A673 (cell line): Measurements from ENCODE around the gene FBXL19.

ENCODE experiments used
- CTCF ChIP-seq: fragments of 300-800, 200-600 bp; sonication (generic); conservative IDR thresholded peaks from 2 replicates; pipeline ENCODE4 v1.5.1; 2017; ENCODE audit warnings: low read depth, mild to moderate bottlenecking, antibody characterized with exemption, low read length, moderate library complexity, mixed read lengths
- EZH2 ChIP-seq: fragments of 200-600 bp; sonication (generic); IDR thresholded peaks from 2 replicates; pipeline ENCODE4 v1.6.1; 2017; ENCODE audit warnings: borderline replicate concordance, low read depth, mild to moderate bottlenecking, mixed read lengths, antibody characterized with exemption, low read length; ENCODE audit not compliant: poor library complexity, severe bottlenecking

GRCh38 chr16:30934827-30935557 lies 11.6 kb downstream of the FBXL19 start:
- peak; percentile 80 for TF ChIP-seq CTCF
- no peak for TF ChIP-seq EZH2
